NCI-H82 (cell line): ENCODE results near the gene UPP2.

Experiments used
- DNase-seq: peaks from one replicate; lab custom pipeline; 2025; lab: John Stamatoyannopoulos, UW

UPP2 gene

DNA sequence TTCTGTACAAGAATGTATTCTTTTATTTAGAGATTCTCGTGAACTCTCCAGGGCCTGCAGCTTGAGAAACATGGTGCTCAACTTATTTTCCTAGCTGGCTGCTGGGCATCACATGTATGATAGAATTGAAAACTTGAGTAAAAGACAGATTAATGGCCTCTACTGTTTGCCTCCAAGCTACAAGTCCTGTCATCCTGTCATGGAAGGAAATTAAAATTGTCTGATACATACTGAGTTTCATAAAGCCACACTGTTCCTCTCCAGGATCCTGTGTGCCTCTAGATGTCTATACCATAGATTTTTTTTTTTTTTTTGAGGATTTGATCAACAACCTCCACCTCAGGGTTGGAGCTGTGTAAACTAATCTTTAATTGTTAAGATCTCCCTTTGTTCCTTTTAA lies 38.5 kb downstream of the UPP2 start:
- DNase-seq = no peak

DNA sequence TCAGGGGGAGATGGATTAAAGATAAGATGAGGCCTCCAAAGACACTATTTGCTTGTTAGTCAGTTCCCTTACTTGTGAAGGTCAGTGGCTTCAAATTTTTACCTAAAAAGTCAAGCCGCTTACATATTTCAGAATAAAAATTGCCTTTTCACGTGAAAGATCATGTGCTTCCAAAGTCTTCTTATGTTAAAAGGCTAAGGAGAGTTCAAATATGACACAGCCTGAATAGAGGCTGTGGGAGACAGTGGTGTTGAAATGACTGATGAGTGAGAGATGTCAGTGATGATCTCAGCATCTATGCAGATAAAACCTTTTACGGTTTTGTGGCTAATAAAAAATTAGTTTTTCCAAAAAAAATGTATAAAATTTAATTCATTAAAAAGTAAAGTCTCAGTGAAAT lies 40.5 kb downstream of the UPP2 start:
- no peak for DNase-seq

DNA sequence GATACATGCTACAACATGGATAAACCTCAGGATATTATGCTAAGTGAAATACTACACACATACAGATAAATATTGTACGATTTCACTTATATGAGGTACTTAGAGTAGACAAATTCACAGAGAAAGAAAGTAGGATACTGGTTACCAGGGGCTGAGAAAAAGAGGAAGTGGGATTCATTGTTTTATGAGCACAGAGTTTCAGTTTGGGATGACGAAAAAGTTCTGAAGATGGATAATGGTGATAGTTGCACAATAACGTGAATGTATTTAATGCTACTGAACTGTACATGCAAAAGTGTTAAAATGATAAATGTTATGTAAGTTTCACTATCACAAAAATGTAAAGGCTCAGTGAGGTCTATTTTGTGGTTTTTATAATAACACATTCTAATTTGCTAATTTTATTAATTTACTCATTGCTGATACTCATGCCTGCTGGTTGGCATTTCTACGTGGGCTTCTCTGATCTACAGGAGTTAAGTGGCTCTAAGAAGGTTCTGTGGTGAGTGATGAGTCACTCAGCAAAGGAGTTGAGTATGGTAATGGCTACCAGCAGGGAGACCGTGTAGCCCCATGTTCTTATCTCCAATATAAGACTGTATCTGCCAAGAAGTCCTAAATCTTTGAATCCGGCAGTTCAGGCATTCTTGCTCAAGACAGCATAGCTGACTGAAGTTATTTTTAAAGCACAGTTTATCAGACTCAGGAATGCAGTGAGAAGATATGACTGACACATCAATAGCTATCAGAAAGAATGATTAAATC lies 41.1 kb downstream of the UPP2 start:
- no peak for DNase-seq

DNA sequence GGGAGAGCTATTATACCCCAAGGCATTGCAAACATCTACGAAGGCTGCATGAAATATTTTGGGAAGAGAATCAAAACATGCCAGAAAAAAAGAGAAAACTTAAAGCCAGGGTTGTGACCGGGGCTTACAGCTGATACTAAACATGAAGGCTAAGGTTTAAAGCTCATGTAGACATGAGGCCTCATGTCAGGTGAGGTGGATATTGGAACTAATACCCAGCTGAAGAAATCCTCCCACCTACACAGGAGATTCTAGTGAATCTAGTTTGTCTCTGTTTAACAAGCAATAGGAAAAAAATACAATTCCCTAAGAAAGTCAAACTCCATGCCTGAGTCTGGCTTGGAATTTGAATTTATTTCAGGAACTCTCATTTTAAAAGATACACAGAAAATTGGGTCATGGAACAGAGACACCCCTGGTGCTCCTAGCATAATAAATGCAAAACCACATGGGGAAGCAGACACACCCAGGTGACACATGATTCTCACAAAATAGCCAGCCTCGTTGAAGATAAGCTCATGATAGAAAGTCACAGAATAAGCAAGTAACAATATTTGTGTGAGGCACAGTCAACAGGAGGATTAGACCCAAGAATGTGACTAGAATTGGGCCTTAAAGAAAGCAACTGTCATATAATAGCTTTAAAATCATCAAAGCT lies 42.2 kb downstream of the UPP2 start:
- no peak for DNase-seq

DNA sequence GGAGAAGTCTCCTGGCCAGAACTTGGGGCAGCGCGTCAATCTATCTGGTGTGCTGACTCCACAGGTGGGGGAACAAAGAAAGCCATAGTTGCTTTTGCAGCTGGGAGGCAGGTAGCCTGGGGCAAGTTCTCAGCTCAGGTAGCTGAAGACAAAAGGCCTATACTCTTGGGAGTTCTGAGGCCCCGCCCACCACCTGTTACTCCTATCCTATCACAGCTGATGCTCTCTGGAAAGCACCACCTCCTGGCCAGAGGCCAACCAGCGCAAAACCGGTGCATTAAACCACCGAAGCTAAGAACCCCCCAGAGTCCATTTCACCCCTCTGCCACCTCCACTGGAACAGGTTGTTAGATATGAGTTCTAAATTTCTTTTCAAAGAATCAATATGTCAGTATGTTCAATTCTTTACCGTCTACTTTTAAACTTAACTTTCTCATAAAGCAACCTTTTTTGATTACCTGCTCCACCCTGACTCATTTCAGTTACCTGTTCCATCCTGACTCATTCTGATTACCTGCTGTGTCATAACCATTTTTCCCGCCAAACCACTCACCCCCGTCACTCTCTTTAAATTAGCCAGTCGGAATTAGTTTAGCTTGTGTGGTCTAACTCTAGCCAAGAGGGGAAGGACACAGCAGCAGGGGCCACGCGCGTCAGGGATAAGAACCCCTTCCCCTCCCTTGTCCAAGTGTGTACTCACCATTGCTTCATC lies 43.4 kb downstream of the UPP2 start:
- DNase-seq = no peak

DNA sequence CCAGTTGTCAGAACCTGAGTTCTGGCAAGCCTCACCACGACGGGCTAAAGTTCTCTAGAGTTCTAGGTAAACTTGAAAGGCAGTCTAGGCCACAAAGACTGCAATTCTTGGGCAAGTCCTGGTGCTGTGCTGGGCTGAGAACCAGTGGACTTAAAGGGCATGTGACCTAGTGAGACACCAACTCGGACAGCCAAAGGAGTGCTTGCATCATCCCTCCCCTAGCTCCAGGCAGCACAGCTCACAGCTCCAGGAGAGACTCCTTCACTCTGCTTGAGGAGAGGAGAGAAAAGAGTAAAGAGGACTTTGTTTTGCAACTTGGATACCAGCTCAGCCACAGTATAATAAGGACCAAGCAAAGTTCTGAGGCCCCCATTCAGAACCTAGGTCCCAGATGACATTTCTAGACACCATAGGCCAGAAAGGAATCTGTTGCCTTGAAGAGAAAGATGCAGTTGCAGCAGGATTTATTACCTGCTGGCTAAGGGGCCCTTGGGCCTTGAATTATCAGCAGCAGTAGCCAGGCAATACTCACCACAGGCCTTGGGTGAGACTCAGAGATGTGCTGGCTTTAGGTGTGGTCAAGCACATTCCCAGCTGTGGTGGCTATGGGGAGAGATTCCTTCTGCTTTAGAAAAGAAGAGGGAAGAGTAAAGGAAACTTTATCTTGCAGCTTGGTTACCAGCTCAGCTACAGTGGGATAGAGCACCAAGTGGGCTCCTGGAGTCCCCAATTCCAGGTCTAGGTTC lies 51.8 kb downstream of the UPP2 start:
- no peak for DNase-seq

DNA sequence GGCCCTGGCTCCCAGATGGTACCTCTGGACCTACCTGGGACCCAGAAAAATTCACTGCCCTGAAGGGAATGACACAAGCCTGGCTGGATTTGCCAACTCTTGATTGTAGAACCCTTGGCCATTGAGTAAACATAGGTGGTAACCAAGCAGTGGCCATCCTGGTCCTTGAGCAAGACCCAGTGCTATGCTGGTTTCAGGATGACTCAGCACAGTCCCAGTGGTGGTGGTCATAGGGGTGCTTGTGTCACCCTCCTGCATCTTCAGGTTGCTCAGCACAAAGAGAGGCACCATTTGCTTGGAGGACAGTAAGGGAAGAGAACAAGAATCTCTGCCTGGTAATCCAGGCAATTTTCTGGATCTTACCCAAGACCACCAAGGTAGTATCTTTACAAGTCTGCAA lies 52.9 kb downstream of the UPP2 start:
- DNase-seq = no peak

DNA sequence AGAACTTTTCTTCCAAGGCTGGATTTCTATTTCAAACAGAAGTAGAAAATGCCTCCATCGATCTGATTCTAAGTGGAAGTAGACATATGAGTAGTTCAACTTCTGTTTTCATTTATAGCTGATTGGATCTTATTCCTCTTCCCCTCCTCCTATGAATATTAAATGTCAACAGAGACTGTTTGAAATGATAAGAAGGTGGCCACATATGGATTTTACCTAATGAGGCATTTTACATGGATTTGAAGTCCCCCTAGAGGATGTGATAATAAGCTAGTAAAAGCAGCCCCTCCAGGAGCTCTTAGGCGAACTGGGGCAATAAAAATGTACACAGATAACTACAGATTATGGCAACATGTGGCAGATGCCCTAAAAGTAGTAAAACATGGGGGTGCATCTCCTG lies 71.0 kb downstream of the UPP2 start:
- no peak for DNase-seq

DNA sequence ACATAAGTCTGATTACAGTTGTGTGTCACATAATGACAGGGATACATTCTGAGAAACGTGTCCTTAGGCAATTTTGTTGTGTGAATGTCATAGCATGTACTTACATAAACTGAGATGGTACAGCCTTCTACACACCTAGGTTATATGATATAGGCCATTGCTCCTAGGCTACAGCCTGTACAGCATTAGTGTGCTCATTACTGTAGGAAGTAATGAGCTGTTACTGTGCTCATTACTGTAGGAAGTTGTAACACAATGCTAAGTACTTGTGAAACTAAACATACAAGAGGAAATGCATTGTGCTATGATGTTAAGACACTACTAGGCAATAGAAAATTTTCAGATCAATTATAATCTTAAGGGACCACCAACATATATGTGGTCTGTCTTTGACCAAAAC lies 72.8 kb downstream of the UPP2 start:
- no peak for DNase-seq

DNA sequence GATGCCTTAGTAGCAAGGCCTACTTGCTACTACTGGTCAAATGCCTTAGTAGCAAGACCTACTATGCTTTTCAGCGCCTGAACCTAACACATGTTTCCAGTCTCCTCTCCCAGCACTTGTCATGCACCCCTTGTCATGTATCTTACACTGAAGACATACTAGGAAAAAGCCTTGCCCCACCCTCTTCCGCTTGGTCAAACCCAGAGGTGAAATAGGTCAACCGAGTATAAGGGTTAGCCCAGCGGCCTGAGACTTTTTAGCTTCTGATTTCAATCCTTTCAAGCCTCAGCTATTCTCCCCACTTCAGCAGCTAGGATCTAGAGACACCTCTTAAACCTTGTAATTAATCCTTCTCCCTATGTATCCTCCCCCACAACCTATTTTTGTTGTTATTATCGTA lies 73.3 kb downstream of the UPP2 start:
- DNase-seq = no peak

DNA sequence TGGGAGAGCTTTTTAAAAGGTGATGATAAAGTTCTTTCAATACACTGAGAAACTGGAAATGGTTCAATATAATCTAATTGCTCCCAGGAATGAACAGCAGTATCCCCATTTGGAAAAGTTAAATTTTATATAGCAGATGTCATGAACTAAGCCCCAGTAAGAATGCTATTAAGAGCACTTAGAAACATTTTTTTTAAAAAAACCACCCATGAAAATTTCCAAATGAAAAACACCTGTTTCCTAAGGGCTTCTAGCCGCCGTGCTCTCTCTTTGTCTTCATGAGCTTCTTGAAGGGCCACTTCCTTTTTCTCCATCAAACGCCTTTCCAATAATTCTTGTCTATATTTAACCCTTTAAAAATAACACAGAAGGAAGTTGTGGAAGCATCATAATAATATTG lies 77.0 kb downstream of the UPP2 start:
- no peak for DNase-seq

DNA sequence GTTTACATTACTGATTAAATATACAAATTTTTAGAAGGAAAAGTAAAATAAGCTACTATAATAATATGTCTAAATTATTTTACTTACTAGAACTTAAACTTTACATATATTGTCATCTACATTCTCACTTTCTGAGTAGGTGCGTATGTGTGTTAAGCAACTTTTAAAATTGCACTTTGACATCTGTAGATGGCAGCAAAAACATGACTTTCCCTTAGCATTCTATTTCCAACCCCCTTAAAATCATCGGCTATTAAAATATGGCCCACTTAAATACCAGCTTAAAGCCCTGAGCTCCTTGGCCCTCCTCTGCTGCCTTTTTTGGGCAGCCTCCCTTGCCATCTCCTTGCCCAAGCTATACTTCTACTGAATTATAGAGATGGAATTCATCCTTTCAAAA lies 78.0 kb downstream of the UPP2 start:
- peak; percentile 24 for DNase-seq

DNA sequence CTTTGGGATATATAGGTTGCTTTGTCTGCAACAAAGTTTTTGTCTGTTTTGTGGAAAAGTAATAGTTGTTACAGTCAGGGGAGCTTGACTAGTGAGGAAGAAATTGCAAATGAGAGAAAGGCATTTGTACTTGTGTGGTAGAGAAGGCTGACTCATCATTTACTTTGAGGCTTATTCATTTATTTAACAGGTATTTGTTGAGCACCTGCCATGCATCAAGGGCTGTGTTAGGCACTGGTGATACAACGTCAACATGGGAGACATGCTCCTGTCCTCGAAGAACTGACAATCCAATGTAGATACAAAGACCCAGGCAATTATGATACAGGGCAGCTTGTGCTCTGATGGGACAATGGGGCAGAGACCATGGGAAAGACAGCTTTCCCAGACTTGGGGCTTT lies 79.5 kb downstream of the UPP2 start:
- no peak for DNase-seq

DNA sequence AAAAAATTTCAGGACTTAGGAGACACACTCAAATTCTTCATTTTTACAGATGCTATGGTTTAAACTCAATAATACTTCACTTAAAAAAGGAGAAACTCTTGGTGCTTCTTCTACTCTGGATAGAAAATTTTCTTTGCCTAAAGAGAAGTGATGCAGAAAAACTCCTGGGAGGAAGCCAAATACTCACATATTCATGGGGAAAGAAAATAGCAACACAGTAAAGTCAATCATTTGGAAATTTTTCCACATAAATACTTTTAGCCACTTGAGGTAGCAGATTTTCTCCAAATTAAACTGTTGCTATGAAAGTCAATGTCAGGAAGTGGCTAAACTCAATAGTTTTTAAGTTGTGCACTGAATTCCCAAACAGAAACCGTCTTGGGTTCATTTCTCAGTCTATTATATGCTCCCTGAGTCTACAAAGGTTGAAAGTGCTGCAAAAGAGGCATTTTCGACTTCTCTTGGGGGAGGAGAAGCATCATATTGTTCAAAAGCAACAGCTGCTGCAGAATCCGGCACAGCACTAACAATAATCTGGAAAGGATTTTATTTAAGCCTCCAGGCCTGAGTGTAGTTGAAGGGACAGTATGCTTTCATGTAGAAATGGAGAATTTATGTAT lies 81.1 kb downstream of the UPP2 start:
- peak; percentile 23 for DNase-seq

DNA sequence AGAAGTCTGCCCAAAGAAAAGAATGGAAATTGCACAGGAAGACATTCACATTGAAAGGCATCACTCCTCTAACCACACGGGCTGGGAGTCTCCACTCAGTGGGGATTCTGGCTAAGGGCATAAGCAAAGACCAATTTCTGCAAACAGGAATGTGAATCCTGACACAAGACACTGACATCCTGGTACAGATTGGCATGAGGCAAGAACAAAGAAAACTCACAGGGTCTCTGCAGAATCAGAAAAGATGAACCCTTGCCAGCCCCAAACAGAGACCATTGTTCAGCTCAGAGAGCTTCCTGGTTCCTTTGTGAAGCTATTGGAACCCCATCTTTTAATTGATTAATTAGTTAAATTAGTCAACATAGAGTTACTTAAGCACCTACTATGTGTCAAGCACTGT lies 82.3 kb downstream of the UPP2 start:
- DNase-seq = no peak

DNA sequence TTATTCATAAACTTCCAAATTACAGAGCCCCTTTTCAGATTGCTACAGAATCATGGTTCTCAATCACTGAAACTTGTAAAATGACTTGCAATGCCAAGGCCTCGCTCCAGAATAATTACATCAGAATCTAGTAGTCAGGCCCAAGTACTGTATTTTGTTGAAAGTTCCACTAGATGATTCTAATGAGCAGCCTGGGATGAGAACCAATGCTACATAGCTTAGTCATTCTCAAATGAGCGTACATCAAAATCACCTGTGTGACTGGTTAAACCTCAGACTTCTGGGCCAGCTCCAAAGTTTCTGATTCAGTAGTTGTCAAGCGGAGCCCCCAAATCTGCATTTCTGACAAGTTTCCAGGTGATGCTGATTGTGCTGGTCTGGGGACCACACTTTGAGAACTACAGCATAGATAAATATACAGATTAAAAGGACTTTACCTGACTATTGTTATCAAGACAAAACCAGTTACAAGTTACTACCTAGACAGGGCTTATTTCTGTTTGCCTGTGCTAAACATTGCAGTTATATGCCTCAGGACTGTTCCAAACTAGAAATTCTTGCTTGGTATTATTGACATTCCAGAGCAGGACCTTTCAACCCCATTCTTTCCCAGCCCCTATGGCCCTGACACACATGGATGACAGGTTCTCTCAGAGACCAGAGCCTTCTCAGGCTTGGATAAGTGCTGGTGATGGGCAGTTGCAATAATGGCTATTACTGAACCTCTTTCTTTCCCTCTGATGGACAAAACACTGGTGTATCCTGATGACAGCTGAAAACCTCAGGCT lies 83.1 kb downstream of the UPP2 start:
- DNase-seq = no peak
